GM23338 (cell line): ENCODE results near the gene KCNQ5.
"Not testable (repeated sequence)": the region's sequence is repeated elsewhere in the genome, so short reads cannot be mapped to it uniquely, and the experiment has no call there.

Source experiments
- CREB1 ChIP-seq: fragments of 250-450 bp; sonication (Bioruptor Pico); IDR thresholded peaks from 2 replicates; pipeline ENCODE4 v1.5.0; 2020; ENCODE audit warnings: low read depth, mild to moderate bottlenecking, moderate library complexity
- CTCF ChIP-seq, 2 experiments: fragments of 200-600 bp in 1 of 2; sonication (generic) in 1 of 2; conservative IDR thresholded peaks; 2 replicates each; pipeline versions ENCODE4 v1.5.1 to v1.6.1; 2016 to 2017; ENCODE audit warnings: antibody characterized with exemption in 2 of 2, low read depth in 2 of 2, mild to moderate bottlenecking in 2 of 2, moderate library complexity in 1 of 2
- ETS1 ChIP-seq: IDR thresholded peaks from 2 replicates; pipeline ENCODE4 v1.6.1; 2016; ENCODE audit warnings: antibody characterized with exemption
- EZH2 ChIP-seq: fragments of 200-600 bp; sonication (generic); IDR thresholded peaks from one replicate; pipeline ENCODE4 v1.8.0; 2017; ENCODE audit warnings: antibody characterized with exemption, mild to moderate bottlenecking, low read depth; ENCODE audit not compliant: unreplicated experiment
- EZH2phosphoT487 ChIP-seq: fragments of 200-600 bp; sonication (generic); IDR thresholded peaks from one replicate; pipeline ENCODE4 v1.8.1; 2018; ENCODE audit warnings: antibody characterized with exemption; ENCODE audit not compliant: unreplicated experiment
- JUNB ChIP-seq: IDR thresholded peaks from one replicate; pipeline ENCODE4 v1.6.1; 2016; ENCODE audit warnings: antibody characterized with exemption; ENCODE audit not compliant: unreplicated experiment
- NANOG ChIP-seq: IDR thresholded peaks from 2 replicates; pipeline ENCODE4 v1.6.1; 2016; ENCODE audit warnings: antibody characterized with exemption, borderline replicate concordance
- POLR2AphosphoS5 ChIP-seq: IDR thresholded peaks from 2 replicates; pipeline ENCODE4 v1.6.1; 2016; ENCODE audit warnings: antibody characterized with exemption, low read depth
- REST ChIP-seq: IDR thresholded peaks from one replicate; pipeline ENCODE4 v1.6.1; 2018; ENCODE audit warnings: antibody characterized with exemption; ENCODE audit not compliant: unreplicated experiment
- STAT1 ChIP-seq: IDR thresholded peaks from one replicate; pipeline ENCODE4 v1.6.1; 2016; ENCODE audit warnings: antibody characterized with exemption; ENCODE audit not compliant: unreplicated experiment
- ZNF331 ChIP-seq: fragments of 250-450 bp; sonication (Bioruptor Pico); IDR thresholded peaks from 2 replicates; pipeline ENCODE4 v1.5.0; 2020; ENCODE audit warnings: low read depth, mild to moderate bottlenecking, moderate library complexity

- TF ChIP-seq CTCF (conservative IDR thresholded peaks at IDR 0.05; ENCODE audit: low read depth in 2 of 2); ZNF331 (CRISPR knock-in tag); POLR2AphosphoS5; EZH2; JUNB; EZH2phosphoT487; ETS1; REST; NANOG; CREB1 (CRISPR knock-in tag); STAT1: not testable (repeated sequence)
These were observed 571.4 kb downstream of the KCNQ5 start for GRCh38 chr6:73193302-73193701.
